ENCODE results near the gene TOR4A.

Gene TOR4A

GRCh38 chr9:137264067-137264466 lies 13.5 kb upstream of the TOR4A start:
- ATAC-seq = no peak
- TF ChIP-seq CSDC2 (CRISPR knock-in tag; IDR thresholded peaks at IDR 0.05) = no peak
- no peak for TF ChIP-seq ZFP3 (CRISPR knock-in tag; IDR thresholded peaks at IDR 0.05)
- no peak for TF ChIP-seq ESRRG (CRISPR knock-in tag; IDR thresholded peaks at IDR 0.05)
- no peak for TF ChIP-seq CSRNP3 (CRISPR knock-in tag; IDR thresholded peaks at IDR 0.05)
- TF ChIP-seq BACH2 (CRISPR knock-in tag; IDR thresholded peaks at IDR 0.05; ENCODE audit: borderline replicate concordance) = no peak
- TF ChIP-seq SNAI2 (CRISPR knock-in tag; IDR thresholded peaks at IDR 0.05) = no peak
- TF ChIP-seq ZNF565 (CRISPR knock-in tag; conservative IDR thresholded peaks at IDR 0.05; ENCODE audit: low read depth) = no peak
- TF ChIP-seq PPARA (CRISPR knock-in tag; IDR thresholded peaks at IDR 0.05; ENCODE audit: borderline replicate concordance) = no peak
- no peak for TF ChIP-seq POU6F1 (CRISPR knock-in tag; IDR thresholded peaks at IDR 0.05; ENCODE audit: borderline replicate concordance, low read depth)
- no peak for TF ChIP-seq TCF4 (CRISPR knock-in tag; IDR thresholded peaks at IDR 0.05; ENCODE audit: borderline replicate concordance)
- TF ChIP-seq ISL1 (CRISPR knock-in tag; IDR thresholded peaks at IDR 0.05) = no peak
- no peak for TF ChIP-seq ZNF70 (CRISPR knock-in tag; IDR thresholded peaks at IDR 0.05)

GRCh38 chr9:137265496-137266161 lies 11.9 kb upstream of the TOR4A start:
- ATAC-seq = no peak
- TF ChIP-seq PPARA (CRISPR knock-in tag; IDR thresholded peaks at IDR 0.05; ENCODE audit: borderline replicate concordance) = no peak
- no peak for TF ChIP-seq BACH2 (CRISPR knock-in tag; IDR thresholded peaks at IDR 0.05; ENCODE audit: borderline replicate concordance)
- TF ChIP-seq PATZ1 (CRISPR knock-in tag; IDR thresholded peaks at IDR 0.05; ENCODE audit: borderline replicate concordance) = no peak
- no peak for TF ChIP-seq TCF4 (CRISPR knock-in tag; IDR thresholded peaks at IDR 0.05; ENCODE audit: borderline replicate concordance)
- TF ChIP-seq TSHZ2 (CRISPR knock-in tag; IDR thresholded peaks at IDR 0.05) = no peak
- TF ChIP-seq ISL1 (CRISPR knock-in tag; IDR thresholded peaks at IDR 0.05) = no peak

- no peak for ATAC-seq
- TF ChIP-seq RARB (CRISPR knock-in tag; IDR thresholded peaks at IDR 0.05) (no peak), POU6F1 (CRISPR knock-in tag; IDR thresholded peaks at IDR 0.05; ENCODE audit: borderline replicate concordance, low read depth) (no peak), ZNF8 (CRISPR knock-in tag; IDR thresholded peaks at IDR 0.05) (no peak), TOX (CRISPR knock-in tag; IDR thresholded peaks at IDR 0.05; ENCODE audit: borderline replicate concordance) (no peak), TCF4 (CRISPR knock-in tag; IDR thresholded peaks at IDR 0.05; ENCODE audit: borderline replicate concordance) (no peak), ISL1 (CRISPR knock-in tag; IDR thresholded peaks at IDR 0.05) (no peak), ZNF70 (CRISPR knock-in tag; IDR thresholded peaks at IDR 0.05) (no peak), CREB5 (CRISPR knock-in tag; IDR thresholded peaks at IDR 0.05; ENCODE audit: low read depth) (no peak), TSHZ2 (CRISPR knock-in tag; IDR thresholded peaks at IDR 0.05) (no peak), GLIS3 (CRISPR knock-in tag; IDR thresholded peaks at IDR 0.05) (no peak), ZFP3 (CRISPR knock-in tag; IDR thresholded peaks at IDR 0.05) (no peak), SNAI2 (CRISPR knock-in tag; IDR thresholded peaks at IDR 0.05) (no peak), CSRNP3 (CRISPR knock-in tag; IDR thresholded peaks at IDR 0.05) (no peak)
Measured at GRCh38 chr9:137266162-137266527, 11.4 kb upstream of the TOR4A start.
